Fibroblast of the aortic adventitia (primary cell): ENCODE measurements around the gene ZNF521. TPM values are rescaled to one million over a fixed set of nuclear protein-coding genes. Genes with fewer than 3 reads are reported as not detected.

Experiments used
- DNase-seq: peaks from one replicate; pipeline ENCODE4 v3.0.0-alpha.2; 2010; ENCODE audit warnings: low read depth
- H3K4me3 ChIP-seq: 2 replicates; pipeline ENCODE4 v1.5.1; 2011; ENCODE audit warnings: low read depth, mild to moderate bottlenecking, control low read depth, low read length, moderate library complexity
- CTCF ChIP-seq: IDR thresholded peaks from 2 replicates; pipeline ENCODE4 v1.5.1; 2011; ENCODE audit warnings: mild to moderate bottlenecking, low read length, control low read depth, inconsistent platforms; ENCODE audit not compliant: insufficient read depth
- total RNA-seq: library from RNA; depleted of rRNA; stranded (reverse); fragments of >200 nt; gene quantifications from 2 replicates; pipeline ENCODE4 v1.2.3, GENCODE V29; 2012; ENCODE audit warnings: low replicate concordance

ZNF521 gene
- total RNA-seq, 1 donor: 35.7 TPM

GRCh38 chr18:25072205-25072604 lies 279.8 kb downstream of the ZNF521 start:
- DNase-seq: no peak
- no peak overlapping the region for H3K4me3 ChIP-seq
- TF ChIP-seq CTCF: no peak

DNA sequence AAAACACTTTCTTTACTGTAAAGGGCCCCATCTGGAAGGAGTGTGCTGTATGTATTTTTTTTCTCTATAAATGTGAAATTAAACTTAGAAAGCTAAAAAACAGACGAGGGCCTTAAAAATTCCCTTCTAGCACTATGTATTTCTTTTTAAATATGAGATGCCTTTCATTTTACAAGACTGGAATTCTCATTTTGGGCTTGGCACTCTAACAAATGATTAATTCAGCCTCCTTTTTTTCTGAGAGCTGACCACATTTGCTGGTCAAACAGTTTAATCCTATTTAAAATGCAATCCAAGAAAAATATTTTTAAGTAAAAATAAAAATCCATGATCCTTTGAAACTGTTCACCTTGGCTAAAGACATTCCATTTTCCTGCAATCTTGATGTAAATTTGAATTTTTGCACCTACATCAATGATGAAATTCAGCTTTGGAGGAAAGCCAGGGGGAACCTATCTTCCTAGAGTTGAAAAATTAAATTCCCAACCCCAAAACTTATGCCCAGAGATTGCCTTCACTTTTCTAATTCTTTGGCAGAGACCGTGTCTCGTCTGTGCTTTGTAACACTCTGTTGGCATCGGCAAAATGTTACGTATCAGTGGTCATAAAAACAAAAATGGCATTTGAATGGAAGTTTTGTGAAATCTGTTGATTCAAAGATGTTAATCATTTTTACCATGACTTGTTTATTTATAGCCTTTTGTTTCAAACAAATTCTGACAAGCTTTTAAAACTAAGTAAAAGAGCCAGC lies 284.5 kb downstream of the ZNF521 start:
- no peak overlapping the region for H3K4me3 ChIP-seq
- TF ChIP-seq CTCF: no peak
- peak; percentile 67 for DNase-seq

GRCh38 chr18:25066516-25066915 lies 285.4 kb downstream of the ZNF521 start:
- no peak overlapping the region for H3K4me3 ChIP-seq
- peak; percentile 19 for DNase-seq
- no peak for TF ChIP-seq CTCF

GRCh38 chr18:25062720-25063119 lies 289.2 kb downstream of the ZNF521 start:
- no peak for DNase-seq
- H3K4me3 ChIP-seq: no peak overlapping the region
- no peak for TF ChIP-seq CTCF

- no peak for DNase-seq
- no peak overlapping the region for H3K4me3 ChIP-seq
- TF ChIP-seq CTCF: no peak
Measured at GRCh38 chr18:25061395-25061794, 290.6 kb downstream of the ZNF521 start.

- no peak for TF ChIP-seq CTCF
- DNase-seq: no peak
- no peak overlapping the region for H3K4me3 ChIP-seq
Measured at GRCh38 chr18:25058521-25058920, 293.4 kb downstream of the ZNF521 start.
